RWPE1 (cell line): ENCODE data around the gene PRH1.

ENCODE experiments used
- CTCF ChIA-PET: fragments of 350-600 bp; sonication (Branson Sonifier 250); formaldehyde crosslinking; extraction: SDS; loops from one replicate; lab custom pipeline; 2021; lab: Yijun Ruan, JAX
- POLR2A ChIA-PET: fragments of 400-600 bp; formaldehyde crosslinking; extraction: SDS; loops from one replicate; lab custom pipeline; 2020; ENCODE audit warnings: antibody characterized with exemption; ENCODE audit not compliant: low non-redundant PET; lab: Yijun Ruan, JAX
- DNase-seq: peaks from one replicate; pipeline ENCODE4 v3.0.0; 2012; ENCODE audit warnings: low spot score
- H3K27ac ChIP-seq: fragments of 450-650 bp; 2 replicates; pipeline ENCODE4 v1.5.1; 2017
- CTCF ChIP-seq: fragments of 450-650 bp; conservative IDR thresholded peaks from 2 replicates; pipeline ENCODE4 v1.5.1; 2017; ENCODE audit warnings: low read depth, mild to moderate bottlenecking

The PRH1 gene

GRCh38 chr12:10904686-10905085 lies 20.6 kb upstream of the PRH1 start:
- no peak overlapping the region for H3K27ac ChIP-seq
- DNase-seq = no peak
- no peak for TF ChIP-seq CTCF
- ChIA-PET POLR2A (no interaction called here), CTCF (no interaction called here)

GRCh38 chr12:10901427-10901826 lies 17.4 kb upstream of the PRH1 start:
- H3K27ac ChIP-seq = no peak overlapping the region
- no peak for DNase-seq
- TF ChIP-seq CTCF = no peak
- ChIA-PET CTCF (no interaction called here), POLR2A (no interaction called here)

- H3K27ac ChIP-seq = no peak overlapping the region
- TF ChIP-seq CTCF = no peak
- POLR2A ChIA-PET = no interaction called here
- DNase-seq = no peak
- CTCF ChIA-PET = no interaction called here
Observed at GRCh38 chr12:10900972-10901371, 16.9 kb upstream of the PRH1 start.

GRCh38 chr12:10900530-10900929 lies 16.5 kb upstream of the PRH1 start:
- no peak for DNase-seq
- ChIA-PET CTCF (no interaction called here), POLR2A (no interaction called here)
- H3K27ac ChIP-seq = no peak overlapping the region
- no peak for TF ChIP-seq CTCF

DNA sequence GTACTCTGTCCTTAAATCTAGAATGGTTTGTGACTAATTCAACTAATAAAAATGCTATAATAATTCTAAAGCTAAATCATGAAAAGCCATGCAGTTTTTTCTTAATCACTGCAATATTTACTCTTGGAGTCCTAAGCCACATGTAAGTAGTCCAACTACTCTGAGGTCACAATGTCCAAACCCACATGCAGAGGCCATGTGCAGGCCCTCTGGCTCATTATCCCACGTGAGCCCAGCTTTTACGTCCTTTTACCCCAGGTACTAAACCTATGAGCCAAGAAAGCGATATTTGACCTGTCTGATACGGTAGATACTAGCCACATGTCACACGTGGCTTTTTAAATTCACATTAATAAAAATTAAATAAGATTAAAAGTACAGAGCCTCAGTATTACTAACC lies 12.8 kb upstream of the PRH1 start:
- ChIA-PET CTCF (no interaction called here), POLR2A (no interaction called here)
- TF ChIP-seq CTCF = no peak
- DNase-seq = no peak
- H3K27ac ChIP-seq = no peak overlapping the region

- CTCF ChIA-PET = no interaction called here
- POLR2A ChIA-PET = no interaction called here
Observed at GRCh38 chr12:10891937-10892336, 7.9 kb upstream of the PRH1 start.

More at GRCh38 chr12:10891937-10892336, 7.9 kb upstream of the PRH1 start:
- H3K27ac ChIP-seq = no peak overlapping the region
- no peak for DNase-seq
- TF ChIP-seq CTCF = no peak
